Esophagus mucosa (tissue), 1 donor: Measurements from ENCODE around the gene TCF19. TPM values are rescaled to one million over a fixed set of nuclear protein-coding genes. Genes with fewer than 3 reads are reported as not detected.

Source experiments
- ATAC-seq: fragments of 200-7000 bp; cut with Tn5 transposase; one replicate; pipeline ENCODE4 v1.9.1; 2020
- total RNA-seq: library from RNA; stranded (reverse); gene quantifications from one replicate; pipeline ENCODE4 v1.2.4, GENCODE V29; 2023
- donor health status: DM: yes; HTN: yes; CAD: no.

TCF19 gene
- total RNA-seq: 14.8 TPM

GRCh38 chr6:31158140-31158862 lies at the start of gene TCF19:
Gene TCF19, plus strand, starts transcription at chr6:31158589. Its CDS starts 881 bp downstream, at chr6:31159470.
- peak; percentile 95 for ATAC-seq

- ATAC-seq: no peak
Measured at GRCh38 chr6:31110825-31111582, 47.4 kb upstream of the TCF19 start.

DNA sequence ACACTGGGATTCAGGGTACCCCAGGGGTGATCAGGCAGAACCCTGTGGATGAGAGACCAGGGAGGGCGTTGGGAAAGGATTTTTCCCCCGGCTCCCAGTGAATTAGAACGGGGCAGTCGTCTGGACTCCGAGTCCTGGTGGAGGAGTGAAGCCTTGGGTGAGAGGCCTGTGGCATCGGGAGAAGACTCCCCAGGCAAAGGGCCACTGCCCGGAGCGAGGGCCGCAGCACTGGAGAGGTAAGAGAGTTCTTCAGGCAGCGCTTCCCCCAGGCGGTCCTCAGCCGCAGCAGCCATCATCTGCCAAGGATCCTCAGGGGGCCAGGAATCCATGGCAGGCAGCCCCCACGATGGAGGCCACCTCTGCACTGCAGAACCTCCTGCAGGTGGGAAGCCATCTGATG lies 46.7 kb upstream of the TCF19 start:
- no peak for ATAC-seq

GRCh38 chr6:31112478-31112877 lies 45.9 kb upstream of the TCF19 start, which contains the start of gene C6orf15:
Gene C6orf15, minus strand, starts transcription at chr6:31112575. Its CDS starts 20 bp downstream, at chr6:31112555.
- no peak for ATAC-seq

DNA sequence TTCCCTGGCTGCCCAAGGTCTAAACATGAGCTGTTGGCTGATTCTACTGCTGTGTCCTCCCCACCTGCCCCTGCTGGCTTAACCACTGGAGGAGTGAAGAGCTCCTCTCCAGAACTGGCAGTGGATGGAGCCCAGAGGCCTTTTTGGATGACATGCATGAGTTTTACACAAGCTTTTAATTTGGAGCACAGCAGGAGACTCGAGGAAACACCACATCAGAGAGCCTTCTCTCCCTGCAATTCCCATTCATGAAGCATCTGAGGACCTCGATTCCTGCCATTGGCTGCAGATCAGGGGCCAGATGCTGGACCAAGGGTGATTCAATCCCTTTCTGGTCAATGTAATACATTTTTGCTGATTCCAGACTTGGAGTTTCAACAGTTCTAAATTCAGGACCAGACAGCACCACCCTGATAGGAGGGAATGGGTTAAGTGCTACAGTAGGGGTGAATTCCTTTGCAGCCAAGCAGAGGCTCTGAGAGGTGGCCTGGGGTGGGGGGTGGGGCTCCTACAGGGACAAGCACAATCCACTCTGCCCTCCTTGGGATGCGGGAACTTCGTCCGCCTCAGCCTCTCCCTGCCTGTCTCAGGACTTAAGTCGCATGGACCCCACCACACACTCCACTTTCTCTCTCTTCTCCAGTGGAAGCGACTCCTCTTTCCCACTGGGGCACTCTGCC lies 44.4 kb upstream of the TCF19 start:
- no peak for ATAC-seq

DNA sequence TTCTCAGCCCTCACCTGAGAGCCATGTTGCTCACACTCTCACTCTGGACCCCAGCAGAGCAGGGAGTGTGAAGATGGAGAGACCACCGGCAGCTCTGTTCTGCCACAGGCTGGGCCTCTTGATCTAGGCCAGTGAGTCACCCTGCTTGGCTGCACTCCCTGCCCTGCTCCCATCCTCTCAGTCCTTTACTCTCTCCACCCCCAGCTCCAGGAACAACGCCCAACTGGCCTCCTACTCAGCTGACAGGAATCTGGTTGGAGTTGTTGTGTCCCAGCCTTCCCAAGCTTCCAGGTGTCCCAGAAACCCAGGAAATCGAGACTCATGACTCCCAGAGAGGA lies 43.9 kb upstream of the TCF19 start, which contains the start of gene PSORS1C1:
Gene PSORS1C1 (plus strand): TSS at position 260 of the 338 bp plus-strand sequence. CDS start 14,833 bp downstream, outside the sequence.
- ATAC-seq: peak; percentile 80

DNA sequence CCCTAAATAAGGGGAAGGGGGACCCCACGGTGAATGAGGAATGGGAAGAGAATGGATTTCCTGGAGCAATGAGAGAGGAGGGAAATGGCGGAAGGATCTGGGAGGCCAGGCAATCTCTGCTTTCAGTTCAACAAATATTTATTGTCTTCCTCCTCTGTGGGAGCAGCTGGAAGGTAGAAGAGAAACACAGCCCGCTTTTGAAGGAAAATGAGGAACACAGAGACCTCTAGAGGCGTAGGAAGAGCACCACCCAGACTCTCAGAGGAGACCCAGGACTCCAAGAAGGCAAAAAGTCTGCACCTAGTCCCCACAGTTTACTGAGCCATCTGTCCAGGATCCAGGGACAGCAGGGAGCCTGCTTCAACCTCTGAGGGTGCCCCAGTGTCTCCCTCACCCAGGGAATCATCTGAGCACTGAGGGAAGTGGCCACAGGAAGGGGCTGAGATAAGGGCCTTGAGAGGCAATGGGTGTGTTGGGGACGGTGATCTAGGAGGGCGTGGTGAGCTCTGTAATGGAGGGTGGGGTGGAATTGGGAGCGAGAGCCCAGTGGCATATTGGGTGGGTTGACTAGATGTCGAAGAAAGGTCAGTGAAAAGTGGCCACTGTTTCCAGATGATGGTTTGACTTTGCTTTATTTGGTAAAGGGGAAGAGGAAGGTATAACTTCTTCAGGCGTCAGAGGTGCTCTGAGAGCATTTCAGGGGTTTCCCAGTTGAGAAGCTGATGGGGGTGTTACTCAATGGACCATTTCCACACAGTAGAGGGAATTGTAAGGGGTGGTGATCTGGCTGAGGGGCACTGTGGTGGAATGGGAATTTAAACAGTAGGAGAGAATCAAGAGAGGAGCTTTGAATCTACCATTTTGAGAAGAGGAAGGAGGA lies 43.2 kb upstream of the TCF19 start:
- no peak for ATAC-seq

- no peak for ATAC-seq
Measured at GRCh38 chr6:31115941-31116560, 42.3 kb upstream of the TCF19 start.

DNA sequence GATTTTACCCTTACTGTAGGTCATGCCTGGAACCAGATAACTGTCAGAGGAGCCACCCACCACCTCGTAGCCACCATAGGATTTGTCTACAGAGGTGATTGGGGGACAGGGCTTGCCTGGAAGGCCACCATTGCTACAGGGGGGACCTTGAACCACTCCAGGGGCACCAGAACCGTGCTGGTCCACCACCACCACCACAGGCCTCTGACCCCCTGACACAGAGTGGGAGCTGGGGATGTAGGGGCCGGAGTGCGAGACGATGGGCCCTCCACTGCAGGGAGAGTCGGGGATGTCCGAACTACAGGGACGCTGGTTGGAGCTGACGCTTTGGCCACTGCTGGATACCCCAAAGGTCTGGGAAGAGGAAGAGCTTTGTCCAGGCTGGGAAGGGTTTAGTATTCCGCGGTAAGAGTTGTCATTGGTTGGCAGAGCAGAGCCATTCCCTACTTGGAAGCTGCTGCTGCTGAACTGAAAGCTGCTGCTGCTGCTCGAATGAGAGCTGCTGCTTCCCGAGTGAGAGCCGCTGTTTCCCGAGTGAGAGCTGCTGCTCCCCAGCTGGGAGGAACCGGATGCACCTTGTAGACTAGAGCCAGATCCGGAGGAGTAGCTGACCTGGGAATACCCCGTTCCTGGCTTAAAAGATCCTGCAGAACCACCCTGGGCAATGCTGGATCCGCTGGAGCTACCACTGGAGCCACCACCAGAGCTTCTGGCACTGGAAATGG lies 41.6 kb upstream of the TCF19 start:
- ATAC-seq: no peak

- no peak for ATAC-seq
Measured at GRCh38 chr6:31118178-31118577, 40.2 kb upstream of the TCF19 start.

DNA sequence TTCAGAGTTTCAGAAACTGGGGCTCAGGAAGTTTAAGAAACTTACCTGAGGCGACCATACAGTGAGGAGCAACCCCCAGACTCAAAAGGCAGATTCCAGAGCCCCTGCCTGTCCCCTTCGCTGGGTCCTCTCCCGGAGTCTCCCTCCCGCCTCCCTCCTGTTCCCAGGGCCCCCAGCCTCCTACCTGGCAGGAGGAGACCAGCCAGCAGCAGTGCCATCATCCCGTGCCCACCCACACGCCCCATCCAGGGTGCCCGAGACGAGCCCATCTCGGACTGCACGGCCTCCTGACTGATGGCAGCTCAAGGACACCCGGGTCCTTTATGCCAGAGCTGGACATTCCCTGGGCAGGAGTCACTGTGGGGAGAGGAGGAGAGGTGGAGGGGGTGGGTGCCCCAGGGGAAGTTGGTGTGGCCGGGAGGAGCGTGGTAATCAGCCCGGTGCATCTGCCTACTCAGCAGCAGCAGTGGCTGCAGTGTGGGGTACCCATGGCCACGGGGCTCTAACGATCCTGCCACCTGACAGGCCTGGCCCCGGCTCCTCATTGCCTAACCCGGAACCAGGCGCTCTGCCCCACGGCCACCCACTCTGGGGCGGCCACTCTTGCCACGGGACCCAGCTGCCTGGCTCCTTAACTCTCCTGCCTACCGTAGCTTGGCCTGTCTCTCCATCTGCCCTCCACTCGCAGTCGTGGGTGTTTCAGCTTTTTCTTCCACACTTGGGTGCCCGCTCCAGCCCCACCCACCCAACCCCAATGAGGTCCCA lies 38.1 kb upstream of the TCF19 start, which contains the start of gene CDSN:
Gene CDSN (minus strand): TSS at position 296 of the 765 bp plus-strand sequence. CDS start 27 bp downstream, at position 269.
- ATAC-seq: no peak

- no peak for ATAC-seq
Measured at GRCh38 chr6:31121131-31121790, 37.1 kb upstream of the TCF19 start.

DNA sequence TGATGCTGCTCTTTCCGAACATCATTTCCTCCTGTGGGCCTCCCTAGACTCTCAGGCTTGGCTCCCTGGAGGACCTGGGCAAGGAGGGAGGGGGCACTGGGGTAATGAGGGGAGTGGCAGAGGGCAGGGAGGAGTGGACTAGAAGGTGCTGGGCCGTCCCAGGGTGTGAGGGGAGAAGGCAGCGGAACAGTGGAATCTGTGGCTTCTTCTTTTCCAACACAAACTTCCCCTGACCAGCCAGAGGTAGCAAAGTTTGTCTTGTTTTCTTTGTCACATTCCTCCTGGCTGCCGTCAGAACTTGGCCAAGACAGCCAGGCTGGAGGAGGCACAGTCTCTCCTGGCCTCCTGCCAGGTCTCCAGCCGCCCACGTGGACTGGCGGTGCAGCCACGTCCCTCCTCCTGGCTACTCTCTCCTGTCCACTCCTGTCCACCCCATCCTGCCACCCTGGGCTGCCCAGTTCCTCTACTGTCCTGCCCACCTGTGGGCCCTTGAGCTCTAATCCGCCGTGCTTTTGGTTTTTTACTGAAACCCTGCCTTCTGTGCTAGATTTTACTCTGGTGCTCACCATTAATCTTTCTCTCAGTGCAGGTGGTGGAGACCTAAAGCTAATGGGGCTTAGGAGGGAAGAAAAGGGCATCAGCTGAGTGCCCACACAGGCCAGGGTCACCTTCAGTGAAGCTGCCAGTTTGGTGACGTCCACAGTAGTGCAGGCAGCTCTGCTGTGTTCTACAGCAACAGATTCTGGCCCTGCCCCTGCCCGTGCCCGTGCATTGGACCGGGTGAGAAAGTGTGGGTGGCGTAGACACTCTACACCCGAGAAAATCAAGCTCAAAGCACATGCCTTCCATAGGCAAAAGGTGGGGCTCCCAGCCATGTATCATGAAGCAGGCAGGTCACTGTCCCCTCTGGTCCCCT lies 35.3 kb upstream of the TCF19 start:
- ATAC-seq: peak; percentile 19

DNA sequence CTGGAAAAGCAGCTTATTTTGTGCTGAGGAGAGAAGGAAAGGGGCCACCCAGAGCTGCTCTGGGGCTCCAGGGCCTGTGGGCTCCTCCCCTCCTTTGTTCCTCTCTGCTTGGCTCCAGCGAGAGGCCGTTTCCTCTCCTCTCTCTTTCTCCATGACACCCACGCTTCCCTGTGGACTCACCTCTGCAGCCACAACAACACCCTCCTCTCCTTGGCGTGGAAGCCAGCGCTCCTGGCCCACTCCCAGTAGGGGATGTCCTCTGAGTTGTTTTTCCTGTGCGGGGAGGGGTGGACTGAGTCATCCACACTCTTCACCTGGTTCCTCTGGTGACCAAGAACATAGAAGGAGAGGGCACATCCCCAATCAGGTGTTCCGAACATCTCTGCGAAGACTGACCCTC lies 33.2 kb upstream of the TCF19 start:
- peak; percentile 81 for ATAC-seq

DNA sequence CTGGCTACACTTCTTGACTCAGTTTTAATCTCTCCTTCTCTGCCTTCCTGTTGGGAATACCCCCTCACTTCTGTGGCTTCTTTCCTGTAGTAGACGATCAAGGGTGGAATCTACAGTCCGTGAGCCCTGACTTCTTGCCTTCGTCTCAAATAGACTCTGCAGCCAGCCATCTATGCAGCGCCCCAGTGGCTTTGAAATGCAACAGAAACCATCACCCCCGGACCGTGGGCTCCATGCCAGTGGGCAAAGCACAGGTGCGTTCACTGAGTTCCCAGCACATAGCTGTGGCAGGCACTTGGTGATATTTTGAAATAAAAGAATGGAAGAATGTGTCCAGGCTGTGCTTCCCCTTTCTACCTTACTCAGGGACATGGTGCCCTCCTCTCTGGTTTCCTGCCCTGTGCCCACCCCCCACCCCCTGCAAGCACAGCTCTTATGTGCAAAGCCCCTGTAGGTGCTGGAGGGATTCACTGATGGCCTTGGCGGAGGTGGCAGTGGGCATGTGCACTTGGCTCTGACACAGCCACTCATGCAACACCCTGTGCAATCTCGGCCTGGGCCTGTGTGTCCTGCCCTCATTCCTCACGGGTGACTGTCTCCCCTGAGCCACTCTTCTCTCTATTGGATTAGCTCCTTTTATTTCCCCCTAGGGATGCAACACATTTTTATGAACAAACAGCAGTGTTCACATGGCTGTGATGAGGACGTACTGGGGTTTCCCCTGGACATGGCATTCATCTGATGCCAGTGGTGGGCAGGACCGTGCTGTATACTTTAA lies 32.6 kb upstream of the TCF19 start:
- peak; percentile 80 for ATAC-seq

GRCh38 chr6:31126396-31127175 lies 31.8 kb upstream of the TCF19 start:
- ATAC-seq: no peak
